C4-2B (cell line): ENCODE measurements around the gene KLK11.

ENCODE experiments used
- ZFX ChIP-seq: fragments of 450-650 bp; IDR thresholded peaks from 2 replicates; pipeline ENCODE4 v1.6.1; 2017
- TF ChIP-seq, protein P1 (sequence below): fragments of 450-650 bp; conservative IDR thresholded peaks from 2 replicates; pipeline ENCODE4 v1.5.1; 2017; ENCODE audit warnings: mild to moderate bottlenecking

DNA sequence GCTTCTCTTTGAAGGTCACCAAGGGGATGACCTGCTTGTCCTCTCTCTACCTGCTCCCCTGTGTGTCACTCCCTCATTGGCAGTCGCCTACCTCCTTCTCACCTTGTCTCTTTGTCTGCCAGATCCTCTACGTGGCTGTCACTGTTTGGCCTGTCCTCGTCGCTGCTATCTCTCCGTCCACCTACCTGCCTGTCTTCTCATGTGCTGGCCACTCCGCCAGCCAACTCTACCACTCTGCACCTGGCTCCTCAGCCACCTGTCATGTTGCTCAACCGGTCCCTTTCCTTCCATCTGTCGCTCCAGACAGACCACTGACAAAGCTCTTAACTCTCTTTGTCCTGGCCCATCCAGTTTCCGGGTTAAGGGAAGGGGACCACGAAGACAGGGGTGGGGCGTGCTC lies 8.3 kb upstream of the KLK11 start, which contains the start of gene KLK12:
- TF ChIP-seq, protein P1, sequence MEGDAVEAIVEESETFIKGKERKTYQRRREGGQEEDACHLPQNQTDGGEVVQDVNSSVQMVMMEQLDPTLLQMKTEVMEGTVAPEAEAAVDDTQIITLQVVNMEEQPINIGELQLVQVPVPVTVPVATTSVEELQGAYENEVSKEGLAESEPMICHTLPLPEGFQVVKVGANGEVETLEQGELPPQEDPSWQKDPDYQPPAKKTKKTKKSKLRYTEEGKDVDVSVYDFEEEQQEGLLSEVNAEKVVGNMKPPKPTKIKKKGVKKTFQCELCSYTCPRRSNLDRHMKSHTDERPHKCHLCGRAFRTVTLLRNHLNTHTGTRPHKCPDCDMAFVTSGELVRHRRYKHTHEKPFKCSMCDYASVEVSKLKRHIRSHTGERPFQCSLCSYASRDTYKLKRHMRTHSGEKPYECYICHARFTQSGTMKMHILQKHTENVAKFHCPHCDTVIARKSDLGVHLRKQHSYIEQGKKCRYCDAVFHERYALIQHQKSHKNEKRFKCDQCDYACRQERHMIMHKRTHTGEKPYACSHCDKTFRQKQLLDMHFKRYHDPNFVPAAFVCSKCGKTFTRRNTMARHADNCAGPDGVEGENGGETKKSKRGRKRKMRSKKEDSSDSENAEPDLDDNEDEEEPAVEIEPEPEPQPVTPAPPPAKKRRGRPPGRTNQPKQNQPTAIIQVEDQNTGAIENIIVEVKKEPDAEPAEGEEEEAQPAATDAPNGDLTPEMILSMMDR, result no peak
- TF ChIP-seq ZFX, result no peak
